Measurements from ENCODE around the gene TBXA2R.

GRCh38 chr19:3651684-3652083, 45.0 kb upstream of the TBXA2R start:
- TF ChIP-seq ZNF384 (IDR thresholded peaks at IDR 0.05): no peak
- TF ChIP-seq PKNOX1 (IDR thresholded peaks at IDR 0.05): no peak
- no peak for TF ChIP-seq FOXK2 (IDR thresholded peaks at IDR 0.05)
- no peak for TF ChIP-seq SP1 (IDR thresholded peaks at IDR 0.05)
- TF ChIP-seq TARDBP (IDR thresholded peaks at IDR 0.05): no peak
- TF ChIP-seq FOXM1 (IDR thresholded peaks at IDR 0.05; ENCODE audit: borderline replicate concordance): no peak
- TF ChIP-seq HDGF (IDR thresholded peaks at IDR 0.05; ENCODE audit: borderline replicate concordance): no peak
- no peak for TF ChIP-seq SUZ12 (IDR thresholded peaks at IDR 0.05)
- no peak for TF ChIP-seq BHLHE40 (IDR thresholded peaks at IDR 0.05; ENCODE audit: borderline replicate concordance)
- no peak for TF ChIP-seq LEF1 (IDR thresholded peaks at IDR 0.05; ENCODE audit: borderline replicate concordance)
- no peak for TF ChIP-seq ELF4 (IDR thresholded peaks at IDR 0.05)
- TF ChIP-seq L3MBTL2 (conservative IDR thresholded peaks at IDR 0.05): no peak
- no peak for TF ChIP-seq ARNT (IDR thresholded peaks at IDR 0.05)
- no peak for TF ChIP-seq CTBP1 (IDR thresholded peaks at IDR 0.05; ENCODE audit: borderline replicate concordance)

All from HEK293T (cell line).